Colonic mucosa (tissue), 4 donors: Measurements from ENCODE around the gene WIPF2. TPM values are rescaled to one million over a fixed set of nuclear protein-coding genes. Genes with fewer than 3 reads are reported as not detected.

Experiments
- DNase-seq: peaks from one replicate; pipeline ENCODE4 v3.0.0-alpha.2; 2020
- H3K27ac ChIP-seq: fragments of 200-600 bp; one replicate; pipeline ENCODE4 v1.8.0; 2021
- H3K27me3 ChIP-seq: fragments of 200-600 bp; one replicate; pipeline ENCODE4 v1.8.0; 2021
- H3K36me3 ChIP-seq: fragments of 200-600 bp; one replicate; pipeline ENCODE4 v1.8.0; 2021
- H3K4me1 ChIP-seq: fragments of 200-600 bp; one replicate; pipeline ENCODE4 v1.8.0; 2021; ENCODE audit warnings: mild to moderate bottlenecking
- H3K4me3 ChIP-seq: fragments of 200-600 bp; one replicate; pipeline ENCODE4 v1.8.0; 2021
- H3K9ac ChIP-seq, 2 donors: one replicate each; pipeline ENCODE4 v1.7.0; 2013; ENCODE audit warnings: control low read depth in 2 of 2, low read depth in 2 of 2, low read length in 2 of 2
- H3K9me3 ChIP-seq: fragments of 200-600 bp; one replicate; pipeline ENCODE4 v1.8.0; 2021
- CTCF ChIP-seq: fragments of 200-600 bp; IDR thresholded peaks from one replicate; pipeline ENCODE4 v1.8.0; 2022; ENCODE audit warnings: antibody characterized with exemption, mild to moderate bottlenecking
- intact Hi-C: fragments of 100-400 bp; cut with DNase I; formaldehyde crosslinking; loops from one replicate; pipeline ENCODE4 v1.14.1; 2022
- total RNA-seq, 2 donors: library from RNA; stranded (reverse); fragmentation: NEBNext Ultra II Directional in 1 of 2; extraction: Animal tissue kit (Norgen Biotek cat#: 25700) in 1 of 2; gene quantifications; one replicate each; pipeline ENCODE4 v1.2.1, GENCODE V29; 2021
- donor health status: healthy.
- donor health status: DM: no; HTN: no; CAD: no.
- donor health status: DM: no; HTN: no; CAD: no.

WIPF2 gene
- total RNA-seq, 2 donors from 2014 or later, result 34.5 to 42.0 TPM

GRCh38 chr17:40287159-40287493 is 68.0 kb downstream of the WIPF2 start:
- Histone ChIP-seq H3K36me3 (no peaks in the 10 kb centered on the region), H3K4me1 (peaks cover 4% of the 10 kb centered on the region), H3K9ac (peak overlapping the region in 1 of 2 donors; percentile 21), H3K27me3 (no peaks in the 10 kb centered on the region), H3K9me3 (no peaks in the 10 kb centered on the region), H3K27ac (no peak overlapping the region), H3K4me3 (no peak overlapping the region)
- no peak for TF ChIP-seq CTCF
- intact Hi-C loops, result no loop called here
- no peak for DNase-seq

GRCh38 chr17:40287494-40288369 is 68.6 kb downstream of the WIPF2 start, which contains the start of gene CDC6:
Gene CDC6, plus strand, starts transcription at chr17:40287879. Its CDS starts 1,542 bp downstream, at chr17:40289421.
- H3K9me3 ChIP-seq, result no peaks in the 10 kb centered on the region
- no peak for TF ChIP-seq CTCF
- no peaks in the 10 kb centered on the region for H3K36me3 ChIP-seq
- H3K27me3 ChIP-seq, result no peaks in the 10 kb centered on the region
- peak within 1 kb of the TSS; percentile 57 to 85 for H3K9ac ChIP-seq
- H3K4me3 ChIP-seq, result peak within 1 kb of the TSS; percentile 62
- DNase-seq, result peak; percentile 99
- intact Hi-C loops, result no loop called here
- no peak within 1 kb of the TSS for H3K27ac ChIP-seq
- peaks cover 4% of the 10 kb centered on the region for H3K4me1 ChIP-seq

GRCh38 chr17:40290629-40291280 is 71.7 kb downstream of the WIPF2 start:
- Histone ChIP-seq H3K36me3 (no peaks in the 10 kb centered on the region), H3K27me3 (no peaks in the 10 kb centered on the region), H3K9me3 (no peaks in the 10 kb centered on the region), H3K4me1 (no peaks in the 10 kb centered on the region), H3K9ac (no peak overlapping the region), H3K27ac (no peak overlapping the region), H3K4me3 (no peak overlapping the region)
- peak; percentile 57 for TF ChIP-seq CTCF
- intact Hi-C loops, result loop anchor here (2.0 to 10.0 kb wide), 2 partner anchors 88 to 276 kb away; partner anchors contain the start of gene CSF3
- DNase-seq, result peak; percentile 54

- H3K9me3 ChIP-seq, result no peaks in the 10 kb centered on the region
- DNase-seq, result no peak
- intact Hi-C loops, result loop anchor here (2.0 to 10.0 kb wide), 2 partner anchors 88 to 276 kb away; partner anchors contain the start of gene CSF3
- no peaks in the 10 kb centered on the region for H3K27me3 ChIP-seq
- no peaks in the 10 kb centered on the region for H3K36me3 ChIP-seq
- H3K4me3 ChIP-seq, result no peak overlapping the region
- TF ChIP-seq CTCF, result no peak
- H3K4me1 ChIP-seq, result no peaks in the 10 kb centered on the region
- H3K9ac ChIP-seq, result no peak overlapping the region
- H3K27ac ChIP-seq, result no peak overlapping the region
These were observed 72.2 kb downstream of the WIPF2 start for GRCh38 chr17:40291281-40291664.

GRCh38 chr17:40293363-40293762 is 74.3 kb downstream of the WIPF2 start:
- Histone ChIP-seq H3K27ac (no peak overlapping the region), H3K9me3 (no peaks in the 10 kb centered on the region), H3K36me3 (no peaks in the 10 kb centered on the region), H3K27me3 (no peaks in the 10 kb centered on the region), H3K9ac (no peak overlapping the region), H3K4me1 (no peaks in the 10 kb centered on the region), H3K4me3 (no peak overlapping the region)
- no peak for DNase-seq
- intact Hi-C loops, result loop anchor here (10.0 kb wide), 1 partner anchor 279 kb away; the partner anchor contains the start of gene CSF3
- TF ChIP-seq CTCF, result no peak
